HepG2 (cell line): ENCODE results near the gene FXN. TPM values are rescaled to one million over a fixed set of nuclear protein-coding genes. Genes with fewer than 3 reads are reported as not detected.

Experiments used
- AKAP8 ChIP-seq: sonication (generic); formaldehyde crosslinking; IDR thresholded peaks from 2 replicates; pipeline ENCODE4 v1.5.1; 2020; ENCODE audit warnings: mild to moderate bottlenecking, missing genetic modification reagents
- BRCA1 ChIP-seq: sonication (generic); formaldehyde crosslinking; IDR thresholded peaks from 2 replicates; pipeline ENCODE4 v1.4.0; 2020; ENCODE audit warnings: missing genetic modification reagents
- ELF3 ChIP-seq: IDR thresholded peaks from 2 replicates; pipeline ENCODE4 v1.6.1; 2016; ENCODE audit warnings: missing genetic modification reagents, missing compliant biosample characterization
- ELF4 ChIP-seq: sonication (generic); formaldehyde crosslinking; IDR thresholded peaks from 2 replicates; pipeline ENCODE4 v1.5.0; 2020; ENCODE audit warnings: missing genetic modification reagents, mild to moderate bottlenecking, moderate library complexity, borderline replicate concordance
- FOSL2 ChIP-seq: sonication (generic); formaldehyde crosslinking; IDR thresholded peaks from 2 replicates; pipeline ENCODE4 v1.4.0; 2020; ENCODE audit warnings: missing genetic modification reagents
- GATAD2A ChIP-seq: IDR thresholded peaks from 2 replicates; pipeline ENCODE4 v1.6.1; 2016
- IRF2 ChIP-seq: IDR thresholded peaks from 2 replicates; pipeline ENCODE4 v1.6.1; 2018; ENCODE audit warnings: missing genetic modification reagents, missing compliant biosample characterization
- NCOA1 ChIP-seq: sonication (generic); formaldehyde crosslinking; IDR thresholded peaks from 2 replicates; pipeline ENCODE4 v1.9.0; 2021; ENCODE audit warnings: missing genetic modification reagents
- PLRG1 ChIP-seq: fragments of 450-650 bp; conservative IDR thresholded peaks from 2 replicates; pipeline ENCODE4 v1.6.1; 2016
- RXRB ChIP-seq: IDR thresholded peaks from 2 replicates; pipeline ENCODE4 v1.6.1; 2016; ENCODE audit warnings: borderline replicate concordance, missing genetic modification reagents, missing compliant biosample characterization
- TARDBP ChIP-seq: sonication (generic); formaldehyde crosslinking; IDR thresholded peaks from 2 replicates; pipeline ENCODE4 v1.8.0; 2022; ENCODE audit warnings: mild to moderate bottlenecking, missing genetic modification reagents
- TGIF2 ChIP-seq: IDR thresholded peaks from 2 replicates; pipeline ENCODE4 v1.6.1; 2016; ENCODE audit warnings: control low read depth, missing compliant biosample characterization
- TP53 ChIP-seq: sonication (generic); formaldehyde crosslinking; conservative IDR thresholded peaks from 2 replicates; pipeline ENCODE4 v1.4.0; 2020; ENCODE audit warnings: missing genetic modification reagents
- ZFAT ChIP-seq: sonication (generic); formaldehyde crosslinking; conservative IDR thresholded peaks from 2 replicates; pipeline ENCODE4 v1.8.1; 2023; ENCODE audit warnings: missing genetic modification reagents, inconsistent platforms
- ZIK1 ChIP-seq: sonication (generic); formaldehyde crosslinking; IDR thresholded peaks from 2 replicates; pipeline ENCODE4 v1.5.0; 2020; ENCODE audit warnings: mild to moderate bottlenecking, low read depth, missing genetic modification reagents, borderline replicate concordance
- ZKSCAN8 ChIP-seq: IDR thresholded peaks from 2 replicates; pipeline ENCODE4 v1.6.1; 2016; ENCODE audit warnings: borderline replicate concordance, missing genetic modification reagents, missing compliant biosample characterization
- ZNF317 ChIP-seq: sonication (generic); formaldehyde crosslinking; IDR thresholded peaks from 2 replicates; pipeline ENCODE4 v1.5.0; 2020; ENCODE audit warnings: mild to moderate bottlenecking, missing genetic modification reagents
- ZNF460 ChIP-seq: sonication (generic); formaldehyde crosslinking; IDR thresholded peaks from 2 replicates; pipeline ENCODE4 v1.5.1; 2020; ENCODE audit warnings: missing genetic modification reagents, mild to moderate bottlenecking, borderline replicate concordance
- ZNF572 ChIP-seq: sonication (generic); formaldehyde crosslinking; IDR thresholded peaks from 2 replicates; pipeline ENCODE4 v1.5.1; 2020; ENCODE audit warnings: mild to moderate bottlenecking, missing genetic modification reagents
- ZNF629 ChIP-seq: sonication (generic); formaldehyde crosslinking; conservative IDR thresholded peaks from 2 replicates; pipeline ENCODE4 v1.5.0; 2020; ENCODE audit warnings: missing genetic modification reagents
- ZNF891 ChIP-seq: sonication (generic); formaldehyde crosslinking; IDR thresholded peaks from 2 replicates; pipeline ENCODE4 v1.5.0; 2020; ENCODE audit warnings: mild to moderate bottlenecking, missing genetic modification reagents
- ZSCAN20 ChIP-seq: sonication (generic); formaldehyde crosslinking; IDR thresholded peaks from 2 replicates; pipeline ENCODE4 v1.4.0; 2020; ENCODE audit warnings: missing genetic modification reagents, mild to moderate bottlenecking, borderline replicate concordance
- polyA plus RNA-seq, 8 experiments: library from polyadenylated mRNA; depleted of rRNA in 3 of 8; stranded (reverse) in 7 of 8; unstranded in 1 of 8; fragments of >200 nt; fragmentation: Illumina TruSeq in 4 of 8; extraction: Trizol in 4 of 8; gene quantifications; 2 replicates each; pipeline versions ENCODE4 v1.2.1 to v1.2.3, GENCODE V29; 2011 to 2016; ENCODE audit warnings: low read depth in 4 of 8, missing spikeins in 1 of 8, mixed read lengths in 1 of 8; ENCODE audit not compliant: insufficient read depth in 1 of 8
- total RNA-seq, 5 experiments: library from RNA; depleted of rRNA; stranded (reverse); fragments of >200 nt; fragmentation: Illumina TruSeq; extraction: Trizol; gene quantifications; 2 replicates each; pipeline ENCODE4 v1.2.3, GENCODE V29; 2016; ENCODE audit warnings: low read depth in 1 of 5
- TF ChIP-seq, protein P1 (sequence below): sonication (generic); formaldehyde crosslinking; IDR thresholded peaks from 2 replicates; pipeline ENCODE4 v1.5.0; 2020; ENCODE audit warnings: missing genetic modification reagents, mild to moderate bottlenecking, borderline replicate concordance
- TF ChIP-seq, protein P2 (sequence below), 2 experiments: sonication (generic) in 1 of 2; formaldehyde crosslinking in 1 of 2; IDR thresholded peaks; 2 replicates each; pipeline versions ENCODE4 v1.4.0 to v1.6.1; 2018 to 2020; ENCODE audit warnings: missing genetic modification reagents in 2 of 2, borderline replicate concordance in 1 of 2, low read depth in 1 of 2, mild to moderate bottlenecking in 1 of 2, missing biosample characterization in 1 of 2
- TF ChIP-seq, protein P3 (sequence below): sonication (generic); formaldehyde crosslinking; IDR thresholded peaks from 2 replicates; pipeline ENCODE4 v1.4.0; 2020; ENCODE audit warnings: missing genetic modification reagents
- TF ChIP-seq, protein P4 (sequence below): IDR thresholded peaks from 2 replicates; pipeline ENCODE4 v1.6.1; 2012; ENCODE audit warnings: inconsistent platforms
- TF ChIP-seq, protein P5 (sequence below): sonication (generic); formaldehyde crosslinking; conservative IDR thresholded peaks from 2 replicates; pipeline ENCODE4 v1.8.0; 2022; ENCODE audit warnings: mild to moderate bottlenecking, moderate library complexity, missing genetic modification reagents

Gene FXN
- total and polyA plus RNA-seq, 2 of the 13 experiments (the other 11 are each of a cell fraction or from before 2014, with no cell fraction given), result 24.1 to 26.0 TPM

DNA sequence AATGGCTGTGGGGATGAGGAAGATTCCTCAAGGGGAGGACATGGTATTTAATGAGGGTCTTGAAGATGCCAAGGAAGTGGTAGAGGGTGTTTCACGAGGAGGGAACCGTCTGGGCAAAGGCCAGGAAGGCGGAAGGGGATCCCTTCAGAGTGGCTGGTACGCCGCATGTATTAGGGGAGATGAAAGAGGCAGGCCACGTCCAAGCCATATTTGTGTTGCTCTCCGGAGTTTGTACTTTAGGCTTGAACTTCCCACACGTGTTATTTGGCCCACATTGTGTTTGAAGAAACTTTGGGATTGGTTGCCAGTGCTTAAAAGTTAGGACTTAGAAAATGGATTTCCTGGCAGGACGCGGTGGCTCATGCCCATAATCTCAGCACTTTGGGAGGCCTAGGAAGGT, 1.2 kb downstream of the FXN start (continued):
- TF ChIP-seq ZNF317 (CRISPR knock-in tag), result no peak
- peak; percentile 48; the same call in 1 of the 2 replicates for TF ChIP-seq GATAD2A (CRISPR knock-in tag)
- TF ChIP-seq, protein P1, sequence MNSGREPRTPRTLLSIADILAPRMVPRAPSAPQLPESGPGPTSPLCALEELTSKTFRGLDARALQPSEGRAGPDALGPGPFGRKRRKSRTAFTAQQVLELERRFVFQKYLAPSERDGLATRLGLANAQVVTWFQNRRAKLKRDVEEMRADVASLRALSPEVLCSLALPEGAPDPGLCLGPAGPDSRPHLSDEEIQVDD, result no peak
- TF ChIP-seq, protein P2, sequence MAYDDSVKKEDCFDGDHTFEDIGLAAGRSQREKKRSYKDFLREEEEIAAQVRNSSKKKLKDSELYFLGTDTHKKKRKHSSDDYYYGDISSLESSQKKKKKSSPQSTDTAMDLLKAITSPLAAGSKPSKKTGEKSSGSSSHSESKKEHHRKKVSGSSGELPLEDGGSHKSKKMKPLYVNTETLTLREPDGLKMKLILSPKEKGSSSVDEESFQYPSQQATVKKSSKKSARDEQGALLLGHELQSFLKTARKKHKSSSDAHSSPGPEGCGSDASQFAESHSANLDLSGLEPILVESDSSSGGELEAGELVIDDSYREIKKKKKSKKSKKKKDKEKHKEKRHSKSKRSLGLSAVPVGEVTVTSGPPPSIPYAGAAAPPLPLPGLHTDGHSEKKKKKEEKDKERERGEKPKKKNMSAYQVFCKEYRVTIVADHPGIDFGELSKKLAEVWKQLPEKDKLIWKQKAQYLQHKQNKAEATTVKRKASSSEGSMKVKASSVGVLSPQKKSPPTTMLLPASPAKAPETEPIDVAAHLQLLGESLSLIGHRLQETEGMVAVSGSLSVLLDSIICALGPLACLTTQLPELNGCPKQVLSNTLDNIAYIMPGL (CRISPR knock-in tag; IDR thresholded peaks at IDR 0.05; ENCODE audit: borderline replicate concordance in 1 of 2, low read depth in 1 of 2), result peak; percentile 36 to 47; a peak in 1 of 4 replicates
- TF ChIP-seq AKAP8 (CRISPR knock-in tag), result 0 out of 2 replicates have a peak, but pooled peaks have one; percentile 31
- TF ChIP-seq, protein P3, sequence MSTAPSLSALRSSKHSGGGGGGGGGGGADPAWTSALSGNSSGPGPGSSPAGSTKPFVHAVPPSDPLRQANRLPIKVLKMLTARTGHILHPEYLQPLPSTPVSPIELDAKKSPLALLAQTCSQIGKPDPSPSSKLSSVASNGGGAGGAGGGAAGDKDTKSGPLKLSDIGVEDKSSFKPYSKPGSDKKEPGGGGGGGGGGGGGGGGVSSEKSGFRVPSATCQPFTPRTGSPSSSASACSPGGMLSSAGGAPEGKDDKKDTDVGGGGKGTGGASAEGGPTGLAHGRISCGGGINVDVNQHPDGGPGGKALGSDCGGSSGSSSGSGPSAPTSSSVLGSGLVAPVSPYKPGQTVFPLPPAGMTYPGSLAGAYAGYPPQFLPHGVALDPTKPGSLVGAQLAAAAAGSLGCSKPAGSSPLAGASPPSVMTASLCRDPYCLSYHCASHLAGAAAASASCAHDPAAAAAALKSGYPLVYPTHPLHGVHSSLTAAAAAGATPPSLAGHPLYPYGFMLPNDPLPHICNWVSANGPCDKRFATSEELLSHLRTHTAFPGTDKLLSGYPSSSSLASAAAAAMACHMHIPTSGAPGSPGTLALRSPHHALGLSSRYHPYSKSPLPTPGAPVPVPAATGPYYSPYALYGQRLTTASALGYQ (CRISPR knock-in tag), result no peak
- no peak for TF ChIP-seq ZNF460
- peak; percentile 6; the same call in 1 of the 2 replicates for TF ChIP-seq RXRB (CRISPR knock-in tag)
- TF ChIP-seq ZNF629 (CRISPR knock-in tag), result no peak
- TF ChIP-seq TGIF2 (CRISPR knock-in tag), result no peak
- TF ChIP-seq IRF2 (CRISPR knock-in tag), result no peak
- TF ChIP-seq ZIK1, result no peak
- TF ChIP-seq TARDBP (CRISPR knock-in tag), result 0 out of 2 replicates have a peak, but pooled peaks have one; percentile 12
- TF ChIP-seq FOSL2, result no peak
- TF ChIP-seq PLRG1, result no peak
- 0 out of 2 replicates have a peak, but pooled peaks have one; percentile 32 for TF ChIP-seq ZNF891 (CRISPR knock-in tag)
- TF ChIP-seq ZNF572 (CRISPR knock-in tag), result no peak
- no peak for TF ChIP-seq ZKSCAN8 (CRISPR knock-in tag)
- TF ChIP-seq, protein P4, sequence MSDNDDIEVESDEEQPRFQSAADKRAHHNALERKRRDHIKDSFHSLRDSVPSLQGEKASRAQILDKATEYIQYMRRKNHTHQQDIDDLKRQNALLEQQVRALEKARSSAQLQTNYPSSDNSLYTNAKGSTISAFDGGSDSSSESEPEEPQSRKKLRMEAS, result peak; percentile 82
- TF ChIP-seq, protein P5, sequence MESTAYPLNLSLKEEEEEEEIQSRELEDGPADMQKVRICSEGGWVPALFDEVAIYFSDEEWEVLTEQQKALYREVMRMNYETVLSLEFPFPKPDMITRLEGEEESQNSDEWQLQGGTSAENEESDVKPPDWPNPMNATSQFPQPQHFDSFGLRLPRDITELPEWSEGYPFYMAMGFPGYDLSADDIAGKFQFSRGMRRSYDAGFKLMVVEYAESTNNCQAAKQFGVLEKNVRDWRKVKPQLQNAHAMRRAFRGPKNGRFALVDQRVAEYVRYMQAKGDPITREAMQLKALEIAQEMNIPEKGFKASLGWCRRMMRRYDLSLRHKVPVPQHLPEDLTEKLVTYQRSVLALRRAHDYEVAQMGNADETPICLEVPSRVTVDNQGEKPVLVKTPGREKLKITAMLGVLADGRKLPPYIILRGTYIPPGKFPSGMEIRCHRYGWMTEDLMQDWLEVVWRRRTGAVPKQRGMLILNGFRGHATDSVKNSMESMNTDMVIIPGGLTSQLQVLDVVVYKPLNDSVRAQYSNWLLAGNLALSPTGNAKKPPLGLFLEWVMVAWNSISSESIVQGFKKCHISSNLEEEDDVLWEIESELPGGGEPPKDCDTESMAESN (CRISPR knock-in tag), result 0 out of 2 replicates have a peak, but pooled peaks have one; percentile 28
- no peak for TF ChIP-seq TP53
- TF ChIP-seq ZFAT (CRISPR knock-in tag), result no peak
- no peak for TF ChIP-seq ZSCAN20 (CRISPR knock-in tag)
- TF ChIP-seq BRCA1 (CRISPR knock-in tag), result no peak
- TF ChIP-seq ELF3 (CRISPR knock-in tag), result peak; percentile 34; the same call in 1 of the 2 replicates
- TF ChIP-seq ELF4, result 0 out of 2 replicates have a peak, but pooled peaks have one; percentile 62
- TF ChIP-seq NCOA1 (CRISPR knock-in tag), result no peak
